ENCODE measurements around the gene SMARCC1. TPM values are rescaled to one million over a fixed set of nuclear protein-coding genes. Genes with fewer than 3 reads are reported as not detected.

The SMARCC1 gene
- total RNA-seq, 1 experiment from 2014 or later, result 43.1 TPM

DNA sequence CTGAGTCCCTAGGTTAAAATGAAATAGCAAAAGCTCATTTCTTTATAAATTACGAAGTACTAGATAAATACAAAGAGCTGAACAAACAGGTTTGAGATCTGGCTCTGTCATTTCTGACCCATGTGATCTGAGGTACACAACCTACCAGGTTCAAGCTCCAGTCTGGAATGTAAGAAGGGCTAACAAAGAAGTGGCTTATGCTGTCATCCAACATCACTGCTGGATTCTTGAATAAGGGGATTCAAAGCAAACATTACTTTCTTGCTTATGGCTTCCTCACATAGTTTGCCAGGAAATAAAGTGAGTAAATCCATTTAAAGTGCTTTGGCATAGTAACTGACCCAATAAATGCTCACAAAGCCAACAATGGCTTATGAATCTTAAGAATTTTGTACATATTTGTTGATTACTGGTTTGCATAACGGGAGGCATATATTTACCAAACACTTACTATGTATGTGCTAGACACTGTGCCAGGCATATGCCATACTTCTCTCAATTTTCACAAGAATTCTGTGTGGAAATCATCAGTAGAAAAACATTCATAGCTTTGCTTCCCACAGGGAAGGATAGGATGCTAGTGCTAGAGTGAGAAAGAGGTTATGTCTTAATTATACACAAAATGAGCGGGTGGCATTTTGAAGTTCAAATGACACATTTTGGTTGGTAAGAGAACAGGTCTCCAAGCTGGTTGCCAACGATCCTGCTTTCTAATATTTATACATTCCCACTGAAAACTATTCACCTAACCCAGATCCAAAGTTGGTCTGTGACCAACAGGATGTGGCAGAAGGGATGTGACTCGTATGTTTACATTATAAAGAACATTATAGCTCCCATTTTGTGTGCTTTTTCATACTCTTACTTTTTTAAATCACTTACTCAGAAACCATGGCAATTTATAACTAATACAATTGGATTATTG lies 164.3 kb downstream of the SMARCC1 start:
- POLR2A ChIA-PET (ENCODE audit: unreplicated experiment), result interaction anchor here (0.5 to 1.4 kb wide), 5 partner anchors 10 to 1973 kb away, joined by 4 to 18 read pairs (median 6); no protein-coding TSS in a partner anchor
- no peaks in the 10 kb centered on the region for H3K27me3 ChIP-seq (ENCODE audit: low read length)
- peaks cover 38% of the 10 kb centered on the region for H3K36me3 ChIP-seq (ENCODE audit: low read depth, low read length)
- H3K4me1 ChIP-seq (ENCODE audit: insufficient read depth, low read length), result peaks cover 38% of the 10 kb centered on the region
- H3K9me3 ChIP-seq (ENCODE audit: low read length), result no peaks in the 10 kb centered on the region
- TF ChIP-seq, protein P1, sequence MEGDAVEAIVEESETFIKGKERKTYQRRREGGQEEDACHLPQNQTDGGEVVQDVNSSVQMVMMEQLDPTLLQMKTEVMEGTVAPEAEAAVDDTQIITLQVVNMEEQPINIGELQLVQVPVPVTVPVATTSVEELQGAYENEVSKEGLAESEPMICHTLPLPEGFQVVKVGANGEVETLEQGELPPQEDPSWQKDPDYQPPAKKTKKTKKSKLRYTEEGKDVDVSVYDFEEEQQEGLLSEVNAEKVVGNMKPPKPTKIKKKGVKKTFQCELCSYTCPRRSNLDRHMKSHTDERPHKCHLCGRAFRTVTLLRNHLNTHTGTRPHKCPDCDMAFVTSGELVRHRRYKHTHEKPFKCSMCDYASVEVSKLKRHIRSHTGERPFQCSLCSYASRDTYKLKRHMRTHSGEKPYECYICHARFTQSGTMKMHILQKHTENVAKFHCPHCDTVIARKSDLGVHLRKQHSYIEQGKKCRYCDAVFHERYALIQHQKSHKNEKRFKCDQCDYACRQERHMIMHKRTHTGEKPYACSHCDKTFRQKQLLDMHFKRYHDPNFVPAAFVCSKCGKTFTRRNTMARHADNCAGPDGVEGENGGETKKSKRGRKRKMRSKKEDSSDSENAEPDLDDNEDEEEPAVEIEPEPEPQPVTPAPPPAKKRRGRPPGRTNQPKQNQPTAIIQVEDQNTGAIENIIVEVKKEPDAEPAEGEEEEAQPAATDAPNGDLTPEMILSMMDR (conservative IDR thresholded peaks at IDR 0.05; ENCODE audit: low read depth, low read length), result no peak
- H3K4me2 ChIP-seq (ENCODE audit: low read length), result peak overlapping the region; percentile 68
- no TSS peak for BruUV-seq (replicated peaks)
- peak overlapping the region; percentile 92 for H3K27ac ChIP-seq (ENCODE audit: low read length)
- H3K79me2 ChIP-seq (ENCODE audit: low read length), result no peaks in the 10 kb centered on the region
- CTCF ChIA-PET, result interaction anchor here (0.5 to 0.7 kb wide), 4 partner anchors 10 to 171 kb away, joined by 3 to 5 read pairs (median 3); no protein-coding TSS in a partner anchor
- peaks cover 6% of the 10 kb centered on the region for H3F3A ChIP-seq (ENCODE audit: low read length, unreplicated experiment)
- no peak overlapping the region for H2AFZ ChIP-seq (ENCODE audit: low read length)
- ATAC-seq (peak; percentile 71), DNase-seq (peak; percentile 83)
- H4K20me1 ChIP-seq (ENCODE audit: low read length), result 0 out of 2 replicates have a peak, but pooled peaks cover 4% of the 10 kb centered on the region
- H3K9me2 ChIP-seq (replicated peaks; ENCODE audit: low read length), result no peaks in the 10 kb centered on the region
- H3K4me3 ChIP-seq (ENCODE audit: low read length), result peak overlapping the region; percentile 29; the same call in 1 of the 2 replicates
- intact Hi-C loops (cut with micrococcal nuclease), result loop anchor here (1.0 kb wide), 2 partner anchors 10 to 95 kb away; no protein-coding TSS in a partner anchor
- H3K9ac ChIP-seq (ENCODE audit: low read length), result peak overlapping the region; percentile 56

- intact Hi-C loops (cut with micrococcal nuclease), result loop anchor here (5.0 kb wide), 1 partner anchor 48 kb away; no protein-coding TSS in a partner anchor
- DNase-seq, result no peak
- peaks cover 39% of the 10 kb centered on the region for H3K36me3 ChIP-seq (ENCODE audit: low read depth, low read length)
- no peak overlapping the region for H3K4me3 ChIP-seq (ENCODE audit: low read length)
- POLR2A ChIA-PET (ENCODE audit: unreplicated experiment), result no interaction called here
- TF ChIP-seq, protein P1 (conservative IDR thresholded peaks at IDR 0.05; ENCODE audit: low read depth, low read length), result no peak
- no peak for TF ChIP-seq EZH2phosphoT487 (IDR thresholded peaks at IDR 0.05; ENCODE audit: borderline replicate concordance, low read length)
- no peak for TF ChIP-seq EZH2 (IDR thresholded peaks at IDR 0.05; ENCODE audit: low read length, unreplicated experiment)
- 0 out of 2 replicates have a peak, but pooled peaks cover 4% of the 10 kb centered on the region for H4K20me1 ChIP-seq (ENCODE audit: low read length)
- CTCF ChIA-PET, result no interaction called here
- no peak for ATAC-seq
- H3F3A ChIP-seq (ENCODE audit: low read length, unreplicated experiment), result peaks cover 6% of the 10 kb centered on the region
- H3K79me2 ChIP-seq (ENCODE audit: low read length), result no peaks in the 10 kb centered on the region
- no peaks in the 10 kb centered on the region for H3K9me3 ChIP-seq (ENCODE audit: low read length)
- H3K27me3 ChIP-seq (ENCODE audit: low read length), result no peaks in the 10 kb centered on the region
- H2AFZ ChIP-seq (ENCODE audit: low read length), result no peak overlapping the region
- no peak overlapping the region for H3K4me2 ChIP-seq (ENCODE audit: low read length)
- no peak overlapping the region for H3K9ac ChIP-seq (ENCODE audit: low read length)
- H3K9me2 ChIP-seq (replicated peaks; ENCODE audit: low read length), result no peaks in the 10 kb centered on the region
- H3K27ac ChIP-seq (ENCODE audit: low read length), result no peak overlapping the region
- H3K4me1 ChIP-seq (ENCODE audit: insufficient read depth, low read length), result peaks cover 44% of the 10 kb centered on the region
- no TSS peak for BruUV-seq (replicated peaks)
Measured at GRCh38 chr3:47614788-47615187, 166.9 kb downstream of the SMARCC1 start.
